Esophagus muscularis mucosa (tissue), 4 donors: Measurements from ENCODE around the gene MAP2K5. TPM values are rescaled to one million over a fixed set of nuclear protein-coding genes. Genes with fewer than 3 reads are reported as not detected.

Source experiments
- DNase-seq: peaks from one replicate; pipeline ENCODE4 v3.0.0-alpha.2; 2017; ENCODE audit errors: extremely low spot score
- H3K27ac ChIP-seq, 4 donors: fragments of 200-600 bp; sonication (generic); replicated peaks in 1 of 4; 1 replicate in 3 of 4; 2 replicates in 1 of 4; pipeline ENCODE4 v1.5.1; 2016 to 2019; ENCODE audit warnings: mild to moderate bottlenecking in 1 of 4
- H3K27me3 ChIP-seq, 4 donors: fragments of 200-600 bp; sonication (generic); one replicate each; pipeline versions ENCODE4 v1.5.1 to v1.6.0; 2016 to 2019
- H3K36me3 ChIP-seq, 4 donors: fragments of 200-600 bp; sonication (generic); one replicate each; pipeline ENCODE4 v1.5.1; 2016 to 2019
- H3K4me1 ChIP-seq, 4 donors: fragments of 200-600 bp; sonication (generic); one replicate each; pipeline ENCODE4 v1.5.1; 2016 to 2019
- H3K4me3 ChIP-seq, 4 donors: fragments of 200-600 bp; sonication (generic); 1 replicate in 2 of 4; 2 replicates in 2 of 4; pipeline ENCODE4 v1.5.1; 2016 to 2019; ENCODE audit warnings: mild to moderate bottlenecking in 4 of 4, moderate library complexity in 1 of 4
- H3K9me3 ChIP-seq, 4 donors: fragments of 200-600 bp; sonication (generic); 1 replicate in 3 of 4; 2 replicates in 1 of 4; pipeline ENCODE4 v1.5.1; 2016 to 2019
- EP300 ChIP-seq: sonication (generic); formaldehyde crosslinking; IDR thresholded peaks from one replicate; pipeline ENCODE4 v1.6.1; 2017; ENCODE audit warnings: antibody characterized with exemption
- POLR2A ChIP-seq: fragments of 450-650 bp; IDR thresholded peaks from one replicate; pipeline ENCODE4 v1.6.1; 2017; ENCODE audit warnings: antibody characterized with exemption, moderate library complexity, mild to moderate bottlenecking, low read depth
- POLR2AphosphoS5 ChIP-seq, 2 donors: sonication (generic); formaldehyde crosslinking; IDR thresholded peaks; one replicate each; pipeline ENCODE4 v1.6.1; 2017; ENCODE audit warnings: antibody characterized with exemption in 2 of 2
- WGBS: methylation state at CpG from one replicate; pipeline ENCODE4 v1.1.5; 2018; 5-methylcytosine and 5-hydroxymethylcytosine counted together
- intact Hi-C: fragments of 100-400 bp; cut with DNase I; formaldehyde crosslinking; loops from one replicate; pipeline ENCODE4 v1.15.1; 2023
- total RNA-seq, 4 donors: library from RNA; depleted of rRNA; stranded (reverse); fragments of >200 nt; gene quantifications; one replicate each; pipeline versions ENCODE4 v1.1.0 to v1.2.1, GENCODE V29; 2016
- TF ChIP-seq, protein P1 (sequence below), 3 experiments: fragments of 200-600 bp in 2 of 3; fragments of 450-650 bp in 1 of 3; sonication (generic) in 2 of 3; IDR thresholded peaks; one replicate each; pipeline ENCODE4 v1.5.1; 2017 to 2019; ENCODE audit warnings: antibody characterized with exemption in 3 of 3, mild to moderate bottlenecking in 2 of 3, moderate library complexity in 1 of 3

Gene MAP2K5
- total RNA-seq, 4 donors from 2014 or later = 7.8 to 11.9 (median 10.6) TPM

DNA sequence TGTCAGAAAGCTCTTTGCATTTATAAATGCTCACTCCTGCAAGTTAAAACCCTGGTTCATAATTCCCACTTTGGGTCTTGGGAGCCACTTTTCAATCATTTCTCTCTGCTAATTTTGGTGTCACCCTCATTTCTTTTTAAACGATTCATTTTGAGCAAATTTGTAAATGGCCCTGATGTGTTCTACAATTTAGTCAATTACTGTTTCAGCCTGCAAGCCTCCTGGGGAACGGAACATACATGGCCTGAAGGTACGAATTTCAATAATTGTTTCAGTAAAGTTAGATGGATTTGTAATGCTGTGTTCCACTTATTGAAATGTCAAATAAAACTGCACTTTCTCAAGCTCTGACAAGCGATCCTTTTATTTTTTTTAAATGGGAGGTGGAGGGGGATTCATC is 43.2 kb downstream of the MAP2K5 start:
- Histone ChIP-seq H3K36me3 (peaks cover 4 to 33% (median 20%) of the 10 kb centered on the region in 4 donors), H3K27ac (no peak overlapping the region), H3K4me1 (no peaks in the 10 kb centered on the region), H3K27me3 (no peaks in the 10 kb centered on the region), H3K9me3 (no peaks in the 10 kb centered on the region), H3K4me3 (no peak overlapping the region)
- DNase-seq = no peak
- TF ChIP-seq, protein P1, sequence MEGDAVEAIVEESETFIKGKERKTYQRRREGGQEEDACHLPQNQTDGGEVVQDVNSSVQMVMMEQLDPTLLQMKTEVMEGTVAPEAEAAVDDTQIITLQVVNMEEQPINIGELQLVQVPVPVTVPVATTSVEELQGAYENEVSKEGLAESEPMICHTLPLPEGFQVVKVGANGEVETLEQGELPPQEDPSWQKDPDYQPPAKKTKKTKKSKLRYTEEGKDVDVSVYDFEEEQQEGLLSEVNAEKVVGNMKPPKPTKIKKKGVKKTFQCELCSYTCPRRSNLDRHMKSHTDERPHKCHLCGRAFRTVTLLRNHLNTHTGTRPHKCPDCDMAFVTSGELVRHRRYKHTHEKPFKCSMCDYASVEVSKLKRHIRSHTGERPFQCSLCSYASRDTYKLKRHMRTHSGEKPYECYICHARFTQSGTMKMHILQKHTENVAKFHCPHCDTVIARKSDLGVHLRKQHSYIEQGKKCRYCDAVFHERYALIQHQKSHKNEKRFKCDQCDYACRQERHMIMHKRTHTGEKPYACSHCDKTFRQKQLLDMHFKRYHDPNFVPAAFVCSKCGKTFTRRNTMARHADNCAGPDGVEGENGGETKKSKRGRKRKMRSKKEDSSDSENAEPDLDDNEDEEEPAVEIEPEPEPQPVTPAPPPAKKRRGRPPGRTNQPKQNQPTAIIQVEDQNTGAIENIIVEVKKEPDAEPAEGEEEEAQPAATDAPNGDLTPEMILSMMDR (IDR thresholded peaks at IDR 0.05) = no peak
- TF ChIP-seq POLR2A (no peak), POLR2AphosphoS5 (IDR thresholded peaks at IDR 0.05) (no peak), EP300 (no peak)
- WGBS = 98% methylated on average over 4 of the region's 4 CpGs
- intact Hi-C loops = no loop called here

DNA sequence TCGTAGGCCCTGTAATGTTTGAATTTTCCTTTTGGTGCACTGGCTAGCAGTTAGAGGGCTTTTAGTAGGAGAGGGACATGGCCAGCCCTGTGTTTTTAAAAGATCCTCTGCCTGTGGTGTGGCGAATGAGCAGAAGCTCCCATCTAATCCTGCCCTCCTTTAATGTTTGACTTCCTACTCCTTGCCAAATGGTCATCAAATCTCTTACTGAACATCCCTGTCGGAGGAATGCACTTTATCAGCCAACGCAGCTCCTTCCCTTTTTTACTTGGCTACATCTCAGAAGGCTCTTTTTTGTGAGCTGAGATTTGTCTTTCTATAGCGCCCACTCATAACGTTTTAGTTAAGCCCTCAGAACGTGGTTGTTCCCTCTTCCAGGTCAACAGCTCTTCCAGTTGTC is 44.8 kb downstream of the MAP2K5 start:
- no peak for DNase-seq
- no peak for TF ChIP-seq POLR2AphosphoS5 (IDR thresholded peaks at IDR 0.05)
- TF ChIP-seq, protein P1 (IDR thresholded peaks at IDR 0.05) = no peak
- no peak for TF ChIP-seq POLR2A
- no peak for TF ChIP-seq EP300
- WGBS = 61% methylated on average over 7 of the region's 7 CpGs
- no peak overlapping the region for H3K27ac ChIP-seq
- no peaks in the 10 kb centered on the region for H3K4me1 ChIP-seq
- peaks cover 4 to 45% (median 28%) of the 10 kb centered on the region in 4 donors for H3K36me3 ChIP-seq
- H3K4me3 ChIP-seq = no peak overlapping the region
- no peaks in the 10 kb centered on the region for H3K27me3 ChIP-seq
- H3K9me3 ChIP-seq = no peaks in the 10 kb centered on the region
- intact Hi-C loops = no loop called here

DNA sequence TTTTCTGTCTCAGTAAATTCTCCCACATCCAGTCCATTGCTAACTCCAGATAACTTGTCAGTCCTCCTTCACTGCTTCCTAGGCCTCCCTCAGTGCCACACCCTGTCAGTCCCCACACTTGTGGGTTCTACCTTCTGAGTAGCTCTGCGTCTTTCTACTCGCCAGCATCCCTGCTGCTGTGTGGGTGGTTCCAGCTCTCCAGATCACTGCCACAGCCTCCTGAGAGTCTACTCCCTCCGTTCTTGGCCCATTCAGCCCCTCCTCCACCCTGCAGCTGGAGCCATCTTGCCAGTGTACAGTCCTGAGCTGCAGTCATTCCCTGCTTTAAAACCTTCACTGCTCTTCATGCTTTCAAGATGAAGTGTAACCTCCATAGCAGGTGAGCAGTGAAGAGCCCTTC is 45.3 kb downstream of the MAP2K5 start:
- WGBS = 88% methylated on average over 3 of the region's 3 CpGs
- intact Hi-C loops = no loop called here
- no peak for DNase-seq
- Histone ChIP-seq H3K9me3 (no peaks in the 10 kb centered on the region), H3K36me3 (peaks cover 4 to 44% (median 28%) of the 10 kb centered on the region in 4 donors), H3K4me1 (no peaks in the 10 kb centered on the region), H3K27me3 (no peaks in the 10 kb centered on the region), H3K4me3 (no peak overlapping the region), H3K27ac (no peak overlapping the region)
- TF ChIP-seq POLR2A = no peak
- no peak for TF ChIP-seq POLR2AphosphoS5 (IDR thresholded peaks at IDR 0.05)
- TF ChIP-seq, protein P1 (IDR thresholded peaks at IDR 0.05) = no peak
- TF ChIP-seq EP300 = no peak

GRCh38 chr15:67590191-67590590 is 47.7 kb downstream of the MAP2K5 start:
- H3K27me3 ChIP-seq = no peaks in the 10 kb centered on the region
- H3K4me1 ChIP-seq = no peaks in the 10 kb centered on the region
- no peaks in the 10 kb centered on the region for H3K9me3 ChIP-seq
- TF ChIP-seq EP300 (no peak), POLR2A (no peak)
- no peak for DNase-seq
- intact Hi-C loops = no loop called here
- no peak overlapping the region for H3K4me3 ChIP-seq
- peaks cover 4 to 64% (median 44%) of the 10 kb centered on the region in 4 donors for H3K36me3 ChIP-seq
- H3K27ac ChIP-seq = no peak overlapping the region
- WGBS = 95% methylated on average over 3 of the region's 3 CpGs

DNA sequence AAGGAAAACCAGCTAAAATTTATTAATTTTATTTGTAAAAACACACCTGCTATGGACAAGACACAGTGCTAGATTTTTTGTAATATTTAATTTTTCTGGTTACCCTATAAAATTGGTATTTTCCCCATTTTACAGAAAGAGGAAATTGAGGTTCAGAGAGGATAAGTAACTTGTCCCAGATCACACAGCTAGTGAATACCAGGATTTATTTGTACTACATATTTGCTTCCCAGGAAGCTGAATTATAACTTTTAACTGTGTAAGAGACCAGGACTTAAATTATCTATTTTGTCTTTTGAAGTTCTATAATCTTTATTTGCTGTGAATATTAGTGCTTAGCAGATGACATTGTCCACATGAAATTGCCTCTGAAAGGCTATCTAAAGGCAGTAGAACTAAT is 49.7 kb downstream of the MAP2K5 start:
- Histone ChIP-seq H3K9me3 (no peaks in the 10 kb centered on the region), H3K27ac (no peak overlapping the region), H3K4me3 (no peak overlapping the region), H3K36me3 (peaks cover 4 to 70% (median 46%) of the 10 kb centered on the region in 4 donors), H3K4me1 (no peaks in the 10 kb centered on the region), H3K27me3 (no peaks in the 10 kb centered on the region)
- TF ChIP-seq POLR2A (no peak), POLR2AphosphoS5 (IDR thresholded peaks at IDR 0.05) (no peak), EP300 (no peak)
- TF ChIP-seq, protein P1 (IDR thresholded peaks at IDR 0.05) = no peak
- intact Hi-C loops = no loop called here
- DNase-seq = no peak
